Astrocyte (in vitro differentiated cells and primary cell): ENCODE measurements around the gene SFSWAP.
"Not testable (repeated sequence)": the region's sequence is repeated elsewhere in the genome, so short reads cannot be mapped to it uniquely, and the experiment has no call there.

Experiments used
- EZH2 ChIP-seq: IDR thresholded peaks from 2 replicates; pipeline ENCODE4 v1.6.1; 2012; ENCODE audit warnings: mild to moderate bottlenecking, low read length, inconsistent platforms; ENCODE audit not compliant: insufficient read depth
- TF ChIP-seq, protein P1 (sequence below): IDR thresholded peaks from 2 replicates; pipeline ENCODE4 v1.5.1; 2011; ENCODE audit warnings: low read depth, mild to moderate bottlenecking, inconsistent platforms, low read length, moderate library complexity; ENCODE audit not compliant: insufficient read depth

DNA sequence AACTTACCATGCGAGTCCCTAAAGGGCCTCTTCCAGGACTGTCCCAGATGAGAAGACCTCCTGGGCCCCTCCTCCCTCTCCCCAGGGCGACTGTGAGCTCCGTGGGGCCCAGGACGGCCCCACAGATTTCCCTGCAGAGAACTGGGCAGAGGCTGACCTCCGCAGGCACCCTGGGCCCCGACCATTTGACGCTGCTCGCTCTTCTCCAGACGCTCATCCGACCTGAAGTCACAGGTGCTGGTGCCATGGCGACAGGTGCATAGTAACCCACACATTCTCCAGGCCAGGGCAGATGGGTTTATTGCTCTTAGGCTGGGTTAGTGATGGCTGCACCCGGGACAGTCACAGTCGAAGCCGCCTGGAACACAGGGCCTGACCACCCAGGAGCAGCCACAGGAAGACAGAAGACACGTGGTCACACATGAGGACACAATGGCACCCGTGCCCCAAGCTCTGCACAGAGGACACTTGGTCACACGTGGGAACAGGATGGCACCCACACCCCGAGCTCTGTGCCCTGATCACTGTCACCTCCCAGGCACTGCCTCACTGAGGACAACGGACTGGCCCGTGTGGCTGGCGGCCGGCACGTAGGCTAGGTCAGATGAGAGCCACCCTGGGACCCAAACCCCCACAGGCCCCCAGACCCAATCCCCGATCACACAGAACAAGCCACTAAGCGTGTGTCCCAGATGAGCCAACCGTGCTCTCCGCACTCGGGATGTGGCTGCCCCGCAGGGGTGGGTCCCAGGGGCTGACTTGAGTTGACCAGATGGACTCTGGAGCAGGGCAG lies 32.3 kb upstream of the SFSWAP start:
- TF ChIP-seq, protein P1, sequence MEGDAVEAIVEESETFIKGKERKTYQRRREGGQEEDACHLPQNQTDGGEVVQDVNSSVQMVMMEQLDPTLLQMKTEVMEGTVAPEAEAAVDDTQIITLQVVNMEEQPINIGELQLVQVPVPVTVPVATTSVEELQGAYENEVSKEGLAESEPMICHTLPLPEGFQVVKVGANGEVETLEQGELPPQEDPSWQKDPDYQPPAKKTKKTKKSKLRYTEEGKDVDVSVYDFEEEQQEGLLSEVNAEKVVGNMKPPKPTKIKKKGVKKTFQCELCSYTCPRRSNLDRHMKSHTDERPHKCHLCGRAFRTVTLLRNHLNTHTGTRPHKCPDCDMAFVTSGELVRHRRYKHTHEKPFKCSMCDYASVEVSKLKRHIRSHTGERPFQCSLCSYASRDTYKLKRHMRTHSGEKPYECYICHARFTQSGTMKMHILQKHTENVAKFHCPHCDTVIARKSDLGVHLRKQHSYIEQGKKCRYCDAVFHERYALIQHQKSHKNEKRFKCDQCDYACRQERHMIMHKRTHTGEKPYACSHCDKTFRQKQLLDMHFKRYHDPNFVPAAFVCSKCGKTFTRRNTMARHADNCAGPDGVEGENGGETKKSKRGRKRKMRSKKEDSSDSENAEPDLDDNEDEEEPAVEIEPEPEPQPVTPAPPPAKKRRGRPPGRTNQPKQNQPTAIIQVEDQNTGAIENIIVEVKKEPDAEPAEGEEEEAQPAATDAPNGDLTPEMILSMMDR, result not testable (repeated sequence)
- TF ChIP-seq EZH2, result not testable (repeated sequence)
